OCI-LY7 (cell line): Measurements from ENCODE around the gene SH3GL2.

Experiments used
- EZH2phosphoT487 ChIP-seq: fragments of 200-600 bp; sonication (generic); IDR thresholded peaks from 2 replicates; pipeline ENCODE4 v1.6.1; 2018; ENCODE audit warnings: low read depth, borderline replicate concordance, mild to moderate bottlenecking, mixed run types, antibody characterized with exemption, low read length, moderate library complexity, mixed read lengths
- TF ChIP-seq, protein P1 (sequence below): fragments of 200-600 bp; sonication (generic); conservative IDR thresholded peaks from 2 replicates; pipeline ENCODE4 v1.5.1; 2014; ENCODE audit warnings: mild to moderate bottlenecking, antibody characterized with exemption, low read length, moderate library complexity, mixed read lengths

DNA sequence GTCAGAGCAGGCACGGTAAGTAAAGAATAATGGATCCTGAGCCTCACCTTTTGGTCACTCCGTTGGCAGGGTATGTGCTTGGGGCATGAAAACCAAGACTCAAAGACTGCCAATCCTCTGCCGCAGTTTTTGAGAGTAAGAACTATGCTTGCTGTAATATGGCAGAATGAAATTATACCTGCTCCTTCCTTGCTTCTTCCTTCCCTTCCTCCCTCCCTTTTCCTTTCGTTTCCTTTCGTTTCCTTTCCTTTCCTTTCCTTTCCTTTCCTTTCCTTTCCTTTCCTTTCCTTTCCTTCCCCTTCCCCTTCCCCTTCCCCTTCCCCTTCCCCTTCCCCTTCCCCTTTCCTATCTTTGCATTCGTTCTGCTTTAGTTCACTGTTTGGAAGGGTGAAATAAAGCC lies 43.9 kb downstream of the SH3GL2 start:
- TF ChIP-seq, protein P1, sequence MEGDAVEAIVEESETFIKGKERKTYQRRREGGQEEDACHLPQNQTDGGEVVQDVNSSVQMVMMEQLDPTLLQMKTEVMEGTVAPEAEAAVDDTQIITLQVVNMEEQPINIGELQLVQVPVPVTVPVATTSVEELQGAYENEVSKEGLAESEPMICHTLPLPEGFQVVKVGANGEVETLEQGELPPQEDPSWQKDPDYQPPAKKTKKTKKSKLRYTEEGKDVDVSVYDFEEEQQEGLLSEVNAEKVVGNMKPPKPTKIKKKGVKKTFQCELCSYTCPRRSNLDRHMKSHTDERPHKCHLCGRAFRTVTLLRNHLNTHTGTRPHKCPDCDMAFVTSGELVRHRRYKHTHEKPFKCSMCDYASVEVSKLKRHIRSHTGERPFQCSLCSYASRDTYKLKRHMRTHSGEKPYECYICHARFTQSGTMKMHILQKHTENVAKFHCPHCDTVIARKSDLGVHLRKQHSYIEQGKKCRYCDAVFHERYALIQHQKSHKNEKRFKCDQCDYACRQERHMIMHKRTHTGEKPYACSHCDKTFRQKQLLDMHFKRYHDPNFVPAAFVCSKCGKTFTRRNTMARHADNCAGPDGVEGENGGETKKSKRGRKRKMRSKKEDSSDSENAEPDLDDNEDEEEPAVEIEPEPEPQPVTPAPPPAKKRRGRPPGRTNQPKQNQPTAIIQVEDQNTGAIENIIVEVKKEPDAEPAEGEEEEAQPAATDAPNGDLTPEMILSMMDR = no peak
- TF ChIP-seq EZH2phosphoT487 = no peak
